EL (cell line): ENCODE data around the gene KDM4C.

Source experiments
- DNase-seq: peaks from one replicate; pipeline ENCODE4 v3.0.0-alpha.2; 2016

The KDM4C gene

DNA sequence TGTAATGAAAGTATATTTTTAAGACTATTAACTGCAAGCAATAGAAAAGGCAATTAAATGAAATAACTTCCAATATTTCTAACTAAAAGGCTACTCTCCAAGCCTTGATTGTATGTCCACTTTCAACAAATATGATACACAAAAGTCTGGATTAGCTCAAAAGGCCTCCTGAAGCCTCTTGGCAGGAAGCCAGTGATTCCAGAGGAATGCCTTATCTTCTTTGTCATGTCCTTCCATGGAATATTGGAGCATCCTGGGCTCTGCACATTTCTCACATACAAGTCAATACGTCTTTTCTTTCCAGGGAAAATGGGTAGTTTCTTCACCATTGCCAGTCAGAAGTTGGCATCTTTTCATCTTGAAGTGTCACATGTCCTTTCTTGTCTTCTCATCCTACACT, 357.8 kb downstream of the KDM4C start:
- DNase-seq = peak; percentile 11

GRCh38 chr9:7117676-7118561, 360.1 kb downstream of the KDM4C start:
- no peak for DNase-seq

GRCh38 chr9:7118633-7119032, 360.9 kb downstream of the KDM4C start:
- DNase-seq = no peak

DNA sequence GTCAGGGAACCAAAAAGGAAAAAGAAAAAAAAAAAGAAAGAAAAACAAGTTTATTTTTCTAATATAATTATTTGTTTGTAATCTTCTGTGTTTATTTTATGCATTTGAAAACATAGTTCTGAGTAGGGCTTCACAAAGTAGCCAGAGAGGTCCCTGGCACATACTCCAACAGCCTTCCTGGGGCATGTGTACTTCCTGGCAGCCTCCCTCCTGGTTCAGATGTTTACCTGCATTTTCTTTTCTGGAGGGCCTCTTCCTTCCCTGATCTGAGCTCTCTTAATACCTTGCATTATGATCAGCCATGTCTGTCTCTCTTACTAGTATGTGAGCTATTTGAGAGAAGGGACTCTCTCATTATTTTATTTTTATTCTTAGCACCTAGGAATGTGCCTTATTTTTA, 361.8 kb downstream of the KDM4C start:
- DNase-seq = no peak

DNA sequence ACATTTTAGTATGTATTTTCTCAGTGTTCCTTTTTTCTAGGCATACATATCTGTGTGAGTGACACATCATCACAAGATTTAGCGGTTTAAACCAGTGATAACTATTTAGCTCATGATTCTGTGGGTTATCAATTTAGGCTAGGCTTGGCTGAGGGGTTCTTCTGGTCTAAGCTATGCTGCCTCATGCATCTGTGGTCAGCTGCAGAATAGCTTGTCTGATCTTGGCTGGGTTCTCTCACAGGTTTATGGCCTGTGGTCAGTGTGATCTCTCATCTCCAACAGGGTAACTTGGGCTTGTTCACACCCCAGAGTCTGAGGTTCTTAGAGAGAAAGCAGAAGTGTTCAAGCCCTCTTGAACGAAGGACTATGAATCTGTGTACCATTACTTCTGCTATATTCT, 363.3 kb downstream of the KDM4C start:
- DNase-seq = no peak

GRCh38 chr9:7121664-7122063, 363.9 kb downstream of the KDM4C start:
- no peak for DNase-seq

DNA sequence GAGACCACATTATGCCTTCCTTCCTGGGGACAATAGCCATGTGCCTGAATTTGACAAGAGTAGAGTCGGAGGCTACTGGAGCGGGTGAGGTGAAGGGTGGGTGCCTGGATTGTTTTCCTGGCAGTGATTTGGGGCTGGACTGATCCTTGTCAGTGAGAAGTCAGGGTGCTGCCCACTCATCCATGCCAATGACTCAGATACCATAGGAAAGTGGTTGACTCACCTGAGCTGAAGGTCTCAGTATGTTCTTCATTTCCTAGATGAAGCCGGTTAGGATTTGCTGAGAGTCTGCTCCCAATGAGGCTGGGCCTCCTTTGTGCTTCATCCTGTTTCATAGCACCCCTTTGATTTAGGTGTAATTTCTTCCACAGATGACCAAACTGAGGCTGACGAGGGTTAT, 366.0 kb downstream of the KDM4C start:
- DNase-seq = no peak

DNA sequence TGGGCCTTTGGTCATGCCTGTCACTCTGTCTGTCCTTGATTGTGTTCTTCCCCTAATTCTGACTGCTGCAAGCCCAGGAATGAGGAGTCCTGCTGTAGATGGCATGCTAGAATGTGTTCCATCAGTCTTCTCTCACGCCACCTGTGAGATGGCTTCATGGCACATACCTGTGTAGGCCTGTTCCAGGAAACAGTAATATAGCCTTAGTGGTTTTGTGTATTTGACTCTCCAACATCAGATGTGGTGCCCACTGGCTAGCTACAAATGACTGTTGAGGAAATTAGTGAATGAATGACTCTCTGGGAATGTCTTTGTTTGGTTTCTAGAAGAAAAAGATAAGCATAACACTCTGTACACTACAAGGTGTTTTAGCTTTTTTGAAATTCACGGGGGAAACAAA, 367.5 kb downstream of the KDM4C start:
- DNase-seq = no peak

DNA sequence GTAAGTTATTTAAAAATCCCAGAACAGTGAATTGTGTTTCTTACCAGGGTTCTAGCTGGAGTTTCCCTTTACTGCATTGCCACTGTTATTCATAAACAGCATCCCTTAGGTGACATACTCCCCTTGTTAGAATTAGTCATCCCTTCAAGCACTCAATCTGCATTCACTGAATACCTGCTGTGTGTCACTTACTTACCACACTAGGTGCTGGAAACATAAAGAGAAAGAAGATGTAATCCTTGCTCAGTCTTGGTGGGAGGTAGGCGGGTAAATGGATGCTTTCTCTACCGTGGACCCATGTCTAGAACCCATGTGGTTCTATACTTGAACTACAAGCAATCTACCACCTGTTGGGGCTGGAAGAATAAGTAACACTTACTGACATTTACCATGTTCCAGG, 371.6 kb downstream of the KDM4C start:
- no peak for DNase-seq

GRCh38 chr9:7130266-7130820, 372.6 kb downstream of the KDM4C start:
- no peak for DNase-seq

DNA sequence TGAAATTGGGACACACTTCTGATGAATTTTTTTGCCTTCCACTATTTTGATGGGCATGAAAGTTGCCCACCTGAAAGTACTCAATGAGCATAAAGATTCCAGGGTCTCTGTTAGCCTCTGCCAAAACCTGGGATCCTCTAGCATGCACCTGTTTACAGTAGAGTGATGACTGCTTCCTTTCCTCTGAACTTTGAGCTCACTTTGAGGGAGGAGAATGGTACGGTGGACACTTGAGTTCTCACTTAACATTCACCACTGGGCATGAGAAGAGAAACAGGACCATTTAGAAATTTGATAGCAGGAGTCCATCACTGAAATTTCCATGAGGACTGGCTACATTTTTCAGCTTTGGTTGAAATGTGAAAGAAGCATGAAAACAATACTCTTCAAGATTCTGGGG, 374.8 kb downstream of the KDM4C start:
- DNase-seq = no peak

DNA sequence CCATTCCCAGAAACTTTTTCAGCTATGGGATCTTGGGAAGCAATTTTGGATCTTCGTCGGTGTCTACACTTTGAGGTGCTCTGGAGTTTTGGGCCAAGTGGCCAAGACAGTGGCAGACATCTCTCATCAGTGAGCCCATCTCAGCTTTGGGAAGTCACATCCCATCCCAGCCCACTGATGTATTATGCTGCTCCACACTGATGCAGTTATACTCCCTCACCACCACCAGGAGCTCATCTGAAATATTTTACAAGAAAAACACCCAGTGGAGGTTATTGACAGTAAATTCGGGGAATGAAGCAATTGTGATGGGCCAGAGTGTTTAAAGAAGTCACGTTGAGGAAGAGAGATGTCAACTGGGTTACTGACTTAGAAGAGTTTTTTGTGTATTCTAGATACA, 378.0 kb downstream of the KDM4C start:
- no peak for DNase-seq

- DNase-seq = no peak
Measured at GRCh38 chr9:7137040-7137439, 379.3 kb downstream of the KDM4C start.

DNA sequence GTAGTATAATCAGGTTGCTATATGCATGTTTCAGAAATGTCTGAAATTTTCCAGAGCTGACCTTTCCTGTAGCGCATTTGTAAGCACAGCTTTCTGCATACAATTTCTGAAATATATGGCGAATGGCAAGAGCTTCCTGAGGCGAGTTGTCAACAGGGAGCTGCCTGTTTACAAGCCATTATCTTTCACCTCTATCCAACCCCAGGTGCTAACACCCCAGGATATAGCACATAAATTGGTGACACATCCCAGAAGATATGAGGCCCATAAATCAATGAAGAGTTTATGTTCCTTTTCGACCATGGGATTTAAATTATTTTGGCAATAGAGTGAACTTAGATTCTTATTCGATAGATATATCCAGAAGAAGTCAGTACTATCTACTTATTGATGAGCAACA, 379.8 kb downstream of the KDM4C start:
- DNase-seq = no peak

- DNase-seq = no peak
Measured at GRCh38 chr9:7139886-7140285, 382.1 kb downstream of the KDM4C start.

DNA sequence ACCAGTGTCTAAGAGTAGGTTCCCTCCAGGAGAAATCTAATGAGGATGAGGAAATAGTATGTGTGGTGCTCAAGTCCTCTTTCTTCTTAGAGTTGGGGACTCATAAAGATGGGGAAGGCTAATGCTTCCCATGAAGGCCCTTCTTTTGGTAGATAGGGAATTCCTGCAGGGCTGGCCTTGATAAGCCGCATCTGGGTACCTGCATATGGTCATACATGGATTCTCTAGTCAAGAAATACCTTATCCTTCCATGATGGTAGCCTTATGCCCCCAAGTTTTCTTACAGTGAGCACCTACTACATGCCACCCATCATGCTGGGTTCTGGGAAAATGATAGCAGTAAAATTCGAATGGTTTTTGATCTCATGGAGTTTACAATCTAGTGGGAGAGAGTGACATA, 382.6 kb downstream of the KDM4C start:
- no peak for DNase-seq

DNA sequence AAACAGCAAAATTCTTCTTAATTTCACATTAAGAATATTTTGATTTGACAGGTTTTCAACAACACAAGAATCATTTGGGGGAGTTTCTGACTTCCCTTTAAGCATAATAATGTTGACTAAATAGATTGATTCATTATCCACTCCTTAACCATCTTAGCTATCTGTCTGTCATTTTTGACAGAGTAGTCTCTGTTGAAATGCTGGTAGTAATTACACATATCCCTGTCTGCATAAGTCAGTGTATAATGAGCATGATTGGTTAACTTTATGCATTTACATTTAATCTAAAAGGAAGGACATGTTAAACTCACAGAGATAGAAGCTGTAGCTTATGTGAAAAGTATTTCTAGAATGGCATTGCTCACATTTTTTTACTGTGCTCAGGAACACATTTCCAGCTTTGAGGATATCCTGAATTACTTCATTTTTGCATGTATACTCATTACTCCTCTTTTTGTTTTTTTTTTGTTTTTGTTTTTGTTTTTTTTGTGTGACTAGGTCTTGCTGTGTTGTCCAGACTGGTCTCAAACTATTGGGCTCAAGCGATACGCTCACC, 385.9 kb downstream of the KDM4C start:
- no peak for DNase-seq

GRCh38 chr9:7144265-7145046, 386.7 kb downstream of the KDM4C start:
- DNase-seq = no peak

DNA sequence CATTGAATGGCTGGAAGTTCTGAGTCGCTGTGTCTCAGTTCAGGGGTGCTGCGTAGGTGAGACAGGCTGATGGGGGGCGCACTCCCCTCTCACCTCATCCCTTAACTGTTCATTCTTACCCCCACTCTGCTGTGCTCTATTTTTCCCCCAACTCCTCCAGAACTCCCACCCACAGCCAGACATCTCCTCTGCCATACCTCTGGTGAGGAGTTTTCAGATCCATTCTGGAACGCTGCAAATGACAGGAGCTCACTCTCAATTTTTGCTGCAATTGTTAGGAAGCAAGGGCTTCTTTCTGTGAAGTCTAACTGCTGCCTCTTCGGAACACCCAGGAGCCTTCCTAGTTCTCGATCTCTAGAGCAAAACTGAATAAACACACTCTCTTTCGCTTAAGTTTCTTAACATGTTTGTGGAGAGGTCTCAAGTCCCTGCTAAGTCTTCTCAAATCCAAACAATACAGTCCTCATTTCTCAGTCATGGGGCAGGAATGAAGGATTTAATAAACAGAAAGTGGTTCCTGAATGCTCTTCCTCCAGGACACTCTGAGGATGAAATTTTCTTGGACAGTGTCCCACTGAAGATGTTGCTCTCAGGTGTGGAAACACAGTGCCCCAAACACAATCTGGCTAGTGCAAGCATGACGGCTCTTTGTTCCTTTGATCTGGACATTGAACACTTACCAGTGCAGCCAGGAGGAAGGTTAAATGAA, 387.7 kb downstream of the KDM4C start:
- DNase-seq = no peak

DNA sequence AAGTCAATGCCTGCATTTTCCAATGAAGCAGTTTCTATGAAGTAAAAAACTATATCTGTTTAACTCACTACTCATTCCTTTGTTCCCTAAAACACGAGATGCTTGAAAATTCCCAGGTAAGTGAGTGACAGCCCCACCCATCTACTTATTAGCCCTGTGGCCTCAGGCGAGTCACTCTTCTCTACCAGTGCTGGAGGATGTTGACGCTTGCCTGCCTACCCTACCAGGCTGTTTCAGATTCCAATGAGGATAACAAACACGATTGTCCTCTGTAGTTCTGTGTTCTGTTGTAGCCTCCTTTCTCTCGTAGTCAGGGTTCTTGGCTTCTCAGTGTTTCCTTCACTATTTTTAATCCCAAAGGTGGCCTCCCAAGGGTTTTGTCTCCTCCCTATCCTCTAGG, 388.8 kb downstream of the KDM4C start:
- no peak for DNase-seq

DNA sequence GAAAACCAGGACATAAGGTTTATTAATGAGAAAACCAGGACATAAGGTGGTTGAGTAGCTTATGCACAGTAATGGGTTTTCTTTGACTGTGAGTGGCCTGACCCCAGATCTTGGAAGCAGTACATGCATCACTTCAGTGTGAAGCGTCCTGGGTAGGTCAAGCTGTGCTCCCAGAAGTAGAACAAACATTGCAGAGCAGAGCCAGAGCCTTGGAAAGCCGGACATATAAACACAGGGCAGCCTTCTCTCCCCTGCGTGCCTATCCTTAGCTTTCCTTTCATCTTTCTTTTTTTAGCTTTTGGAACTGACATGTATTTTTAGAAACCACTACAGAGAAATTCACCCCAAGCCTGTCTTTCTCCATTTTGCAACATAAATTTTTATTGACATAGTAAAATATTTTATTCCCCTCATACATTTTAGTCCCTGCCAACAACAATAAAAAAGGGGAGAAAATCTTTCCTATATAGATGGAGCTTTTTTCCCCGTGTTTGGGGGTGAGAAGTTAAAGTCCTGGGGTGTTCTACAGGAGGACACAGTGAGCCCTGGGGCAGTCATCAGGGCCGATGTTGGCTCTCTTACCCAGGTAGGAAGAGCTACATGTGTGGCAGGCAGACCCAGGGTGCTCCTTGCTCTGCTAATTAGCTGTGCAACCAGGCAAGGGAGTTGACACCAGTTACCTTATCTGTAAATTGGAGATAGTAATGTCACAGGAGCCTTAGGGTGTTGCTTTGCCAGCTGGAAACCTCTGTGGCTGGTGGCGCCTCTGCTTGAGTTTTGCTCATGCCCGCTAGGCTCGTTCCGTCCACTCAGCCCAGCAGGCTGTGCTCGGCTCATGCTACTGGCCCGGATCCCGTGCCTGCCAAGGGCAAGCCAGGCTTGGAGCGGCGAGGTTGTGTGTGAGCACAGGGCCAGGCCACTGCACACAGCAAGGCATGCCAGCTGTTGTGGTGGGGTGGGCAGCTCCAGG, 389.6 kb downstream of the KDM4C start:
- DNase-seq = no peak
